Endometrial microvascular endothelial cells (primary cell): ENCODE data around the gene TOR1AIP2. TPM values are rescaled to one million over a fixed set of nuclear protein-coding genes. Genes with fewer than 3 reads are reported as not detected.
"Not testable (repeated sequence)": the region's sequence is repeated elsewhere in the genome, so short reads cannot be mapped to it uniquely, and the experiment has no call there.

Experiments
- in situ Hi-C: cut with HindIII; loops from 2 replicates; pipeline ENCODE4 v1.10.0; 2017; ENCODE audit warnings: low sequenced_read_pairs, low pct_unique_long_range_greater_than_20kb; ENCODE audit errors: inconsistent ontology term
- total RNA-seq: library from RNA; depleted of rRNA; stranded (reverse); fragments of >200 nt; gene quantifications from one replicate; pipeline ENCODE4 v1.2.3, GENCODE V29; 2015; ENCODE audit errors: inconsistent ontology term

Gene TOR1AIP2
- total RNA-seq, 1 donor from 2014 or later = 104 TPM

DNA sequence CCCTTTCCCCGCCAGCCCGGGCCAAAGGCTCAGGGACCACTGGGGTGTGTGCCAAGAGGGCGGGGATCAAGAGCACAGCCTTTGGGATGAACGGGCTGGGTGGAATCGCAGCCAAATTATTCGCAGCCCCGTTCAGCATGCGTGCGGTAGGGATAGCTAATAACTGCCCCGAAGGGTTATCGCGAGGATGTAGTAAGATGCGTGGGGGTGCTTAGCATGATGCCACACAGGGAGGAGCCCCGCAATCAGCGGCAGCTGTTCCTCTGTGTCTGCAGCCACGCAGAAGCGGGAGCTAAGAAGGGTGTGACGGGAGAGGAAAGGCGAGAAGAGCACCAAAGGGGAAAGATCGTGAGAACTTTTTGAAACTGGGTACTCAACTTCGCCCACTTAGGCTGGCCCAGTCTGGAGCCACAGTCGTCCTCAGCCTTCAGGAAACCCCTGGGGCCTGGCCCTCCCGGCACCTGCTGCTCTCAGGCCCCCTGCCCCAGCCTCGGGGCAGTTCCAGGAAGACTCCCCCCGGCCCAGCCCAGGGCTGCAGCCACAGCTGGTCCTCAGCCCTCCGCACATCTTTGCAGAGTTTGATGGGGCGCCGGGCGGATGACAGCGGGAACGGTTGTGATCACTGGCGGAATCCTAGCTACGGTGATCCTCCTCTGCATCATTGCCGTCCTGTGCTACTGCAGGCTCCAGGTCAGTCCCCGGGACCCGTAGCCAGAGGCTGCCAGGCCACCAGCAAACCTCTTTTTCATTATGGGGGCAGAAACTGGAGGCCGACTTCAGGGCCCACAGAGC, 64.9 kb downstream of the TOR1AIP2 start:
- in situ Hi-C loops = loop anchor here (10.0 kb wide), 1 partner anchor 108 kb away; no protein-coding TSS in a partner anchor

DNA sequence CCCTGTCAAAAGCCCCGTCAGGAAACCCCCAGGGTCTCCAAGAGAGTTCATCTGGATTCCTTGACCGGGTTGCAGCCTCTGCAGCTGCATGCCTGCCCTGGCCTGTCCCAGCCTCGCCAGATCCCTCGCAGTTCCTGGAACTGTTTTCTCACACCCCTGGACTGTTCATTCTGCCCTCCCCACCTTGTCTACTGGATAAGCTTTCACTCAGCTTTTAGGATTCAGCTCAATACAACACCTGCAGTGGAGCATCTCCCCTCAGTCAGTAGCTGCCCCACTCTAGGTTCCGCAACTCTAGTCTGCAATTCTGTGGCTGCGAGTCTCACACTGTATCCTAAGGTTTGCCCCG, 67.3 kb downstream of the TOR1AIP2 start:
- in situ Hi-C loops = loop anchor here (10.0 kb wide), 1 partner anchor 106 kb away; no protein-coding TSS in a partner anchor

DNA sequence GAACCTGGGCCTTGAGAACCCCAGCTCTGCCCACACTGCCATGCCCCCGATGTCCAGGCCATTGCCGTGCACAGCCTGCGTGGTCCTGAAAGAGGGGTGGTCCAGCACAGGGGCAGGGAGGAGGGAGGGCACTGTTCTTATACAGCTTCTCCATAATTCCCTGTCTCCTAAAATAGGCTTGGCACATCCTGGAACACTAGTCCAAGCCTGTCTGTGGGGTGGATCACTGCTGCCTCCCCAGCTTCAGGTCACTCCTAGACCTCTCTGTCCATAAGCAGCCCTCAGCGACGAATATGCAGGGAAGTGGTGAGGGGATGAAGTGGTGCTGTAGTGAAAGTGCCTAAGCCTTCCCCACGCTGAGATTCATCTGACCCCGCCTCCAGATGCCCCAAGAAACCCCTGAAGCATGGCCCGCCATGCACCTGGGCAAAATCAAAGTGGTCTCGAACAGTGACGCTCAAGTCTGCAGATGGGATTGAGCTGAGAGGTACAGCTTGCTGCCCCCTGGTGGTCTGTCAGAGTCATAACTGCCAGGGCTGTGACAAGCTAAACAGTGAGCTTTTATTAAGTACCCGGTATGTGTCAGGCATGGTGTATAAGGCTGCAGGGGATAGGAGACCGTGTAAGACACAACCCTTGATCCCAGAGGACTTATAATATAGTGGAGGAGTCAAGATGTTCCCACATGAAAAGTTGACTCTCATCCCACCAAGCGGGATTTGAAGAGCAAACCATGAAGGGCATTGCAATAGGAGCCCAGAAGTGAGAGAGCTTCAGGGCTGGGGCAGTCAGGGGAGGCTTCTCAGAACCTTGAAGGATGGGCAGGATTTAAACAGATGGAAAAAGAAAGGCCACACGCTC, 67.9 kb downstream of the TOR1AIP2 start:
- in situ Hi-C loops = loop anchor here (10.0 kb wide), 1 partner anchor 105 kb away; no protein-coding TSS in a partner anchor

DNA sequence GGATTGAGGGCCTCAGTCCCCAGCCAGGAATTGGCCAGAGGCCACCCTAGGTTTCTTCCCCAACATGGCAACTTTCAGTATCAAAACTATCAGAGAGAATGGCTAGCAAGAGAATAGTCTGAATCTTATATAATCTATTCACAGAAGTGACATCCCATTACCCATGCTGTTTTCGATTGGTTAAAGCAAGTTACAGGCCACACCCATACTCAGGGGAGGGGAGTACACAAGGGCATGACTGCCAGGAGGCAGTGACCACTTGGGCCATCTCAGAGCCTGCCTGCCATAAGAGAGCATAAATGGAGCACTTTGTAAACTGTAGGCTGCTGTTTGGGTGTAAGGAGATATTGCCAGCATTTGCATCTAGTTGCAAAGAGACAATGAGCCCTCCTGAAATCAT, 69.1 kb downstream of the TOR1AIP2 start:
- in situ Hi-C loops = no loop called here

GRCh38 chr1:179807691-179808485, 69.7 kb downstream of the TOR1AIP2 start:
- in situ Hi-C loops = no loop called here

- in situ Hi-C loops = no loop called here
These were observed 70.3 kb downstream of the TOR1AIP2 start for GRCh38 chr1:179807291-179807690.

DNA sequence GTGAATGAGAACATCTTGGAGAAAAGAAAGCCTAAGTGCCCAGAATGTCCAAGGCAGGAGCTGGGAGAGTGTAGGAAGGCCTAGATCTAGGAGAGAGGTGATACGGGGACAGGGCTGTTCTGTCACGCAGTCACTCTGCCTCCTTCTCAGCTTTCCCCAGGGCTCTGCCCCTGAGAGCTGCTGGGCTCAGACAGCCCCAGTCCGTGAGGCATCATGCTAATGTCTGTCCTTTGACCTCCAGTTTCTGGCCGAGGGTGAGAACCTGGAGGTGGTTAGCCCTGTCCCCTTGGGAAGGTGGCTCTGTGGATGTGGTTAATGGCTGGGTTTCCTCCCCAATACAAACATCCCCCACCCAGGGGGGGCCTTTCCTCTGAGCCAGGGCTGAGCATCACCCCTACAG, 71.3 kb downstream of the TOR1AIP2 start:
- in situ Hi-C loops = no loop called here

DNA sequence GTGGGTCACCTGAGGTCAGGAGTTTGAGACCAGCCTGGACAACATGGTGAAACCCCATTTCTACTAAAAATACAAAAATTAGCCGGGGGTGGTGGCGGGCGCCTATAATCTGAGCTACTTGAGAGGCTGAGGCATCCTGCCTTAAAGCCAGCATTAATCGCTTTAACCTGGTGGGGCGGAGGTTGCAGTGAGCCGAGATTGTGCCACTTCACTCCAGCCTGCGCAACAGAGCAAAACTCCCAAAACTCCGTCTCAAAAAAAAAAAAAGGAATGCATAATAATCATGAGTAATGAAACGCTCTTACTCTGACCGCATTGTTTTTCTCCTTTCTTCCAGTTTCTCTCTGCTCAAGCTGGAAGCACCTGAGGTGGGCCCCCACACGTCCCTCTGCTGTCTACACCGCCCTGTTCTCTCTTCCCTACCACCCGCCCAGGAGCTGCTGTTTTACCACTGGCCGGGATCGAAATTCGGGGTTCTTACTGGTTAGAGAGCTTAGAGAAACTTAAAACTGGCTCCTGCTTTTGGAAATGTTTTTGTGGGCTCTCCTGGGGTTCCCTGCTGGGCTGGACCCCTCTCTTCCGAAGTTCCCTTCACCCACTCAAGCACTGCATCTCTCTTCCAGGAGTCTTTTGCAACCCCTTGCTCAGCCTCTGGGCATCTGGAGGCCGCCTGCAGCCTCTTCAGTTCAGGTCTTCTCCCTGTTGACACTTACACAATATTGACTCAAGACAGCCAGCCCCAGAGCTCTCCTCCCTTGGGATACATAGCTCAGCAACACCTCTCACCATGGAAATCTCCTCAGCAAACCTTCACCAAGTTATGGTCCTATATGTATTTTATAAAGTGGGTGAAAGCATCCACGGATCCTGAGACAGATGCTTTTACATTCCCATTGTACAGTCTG, 72.1 kb downstream of the TOR1AIP2 start:
- in situ Hi-C loops = no loop called here

DNA sequence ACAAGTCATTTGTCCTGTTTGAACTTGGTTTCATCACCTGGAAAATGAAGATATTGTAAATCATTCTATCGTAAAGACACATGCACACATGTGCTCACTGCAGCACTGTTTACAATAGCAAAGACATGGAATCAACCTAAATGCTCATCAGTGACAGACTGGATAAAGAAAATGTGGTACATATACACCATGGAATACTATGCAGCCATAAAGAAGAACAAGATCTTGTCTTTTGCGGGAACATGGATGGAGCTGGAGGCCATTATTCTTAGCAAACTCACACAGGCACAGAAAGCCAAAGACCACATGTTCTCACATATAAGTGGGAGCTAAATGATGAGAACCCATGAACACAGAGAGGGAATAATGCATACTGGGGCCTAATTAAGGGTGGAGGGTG, 73.2 kb downstream of the TOR1AIP2 start:
- in situ Hi-C loops = not testable (repeated sequence)

- in situ Hi-C loops = no loop called here
These were observed 73.7 kb downstream of the TOR1AIP2 start for GRCh38 chr1:179803918-179804317.

GRCh38 chr1:179803104-179803503, 74.5 kb downstream of the TOR1AIP2 start:
- in situ Hi-C loops = no loop called here

GRCh38 chr1:179800481-179800880, 77.1 kb downstream of the TOR1AIP2 start:
- in situ Hi-C loops = no loop called here

DNA sequence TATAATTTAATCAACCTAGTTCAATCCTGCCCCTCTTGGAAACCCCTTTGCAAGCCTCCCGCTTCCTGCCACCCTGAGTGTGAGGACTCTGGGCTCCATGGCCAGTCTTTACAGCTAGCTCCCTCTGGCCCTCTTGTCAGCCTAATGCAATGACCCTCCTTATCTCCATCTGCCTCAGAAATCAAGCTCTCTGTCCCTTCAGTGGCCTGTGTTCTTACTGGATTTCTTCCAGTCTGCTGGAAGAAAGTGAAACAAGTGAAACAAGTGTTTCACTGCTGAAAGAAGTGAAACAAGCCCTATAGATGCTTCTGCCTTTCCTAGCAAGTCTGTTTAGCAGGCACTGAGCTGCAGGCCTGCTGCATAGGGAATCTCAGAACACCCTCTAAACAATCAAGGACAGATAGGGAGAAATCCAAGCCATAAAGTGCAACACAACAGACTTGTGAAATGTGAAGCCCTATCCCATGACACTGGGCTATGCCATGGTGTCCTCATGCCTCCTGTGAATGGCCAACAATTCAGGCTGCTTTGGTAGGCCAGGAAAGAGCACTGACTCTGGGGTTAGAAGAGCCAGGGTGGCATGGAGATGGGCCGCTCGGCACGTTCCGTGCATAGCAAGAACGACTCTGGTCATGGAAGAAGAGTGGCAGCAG, 78.6 kb downstream of the TOR1AIP2 start:
- in situ Hi-C loops = no loop called here

DNA sequence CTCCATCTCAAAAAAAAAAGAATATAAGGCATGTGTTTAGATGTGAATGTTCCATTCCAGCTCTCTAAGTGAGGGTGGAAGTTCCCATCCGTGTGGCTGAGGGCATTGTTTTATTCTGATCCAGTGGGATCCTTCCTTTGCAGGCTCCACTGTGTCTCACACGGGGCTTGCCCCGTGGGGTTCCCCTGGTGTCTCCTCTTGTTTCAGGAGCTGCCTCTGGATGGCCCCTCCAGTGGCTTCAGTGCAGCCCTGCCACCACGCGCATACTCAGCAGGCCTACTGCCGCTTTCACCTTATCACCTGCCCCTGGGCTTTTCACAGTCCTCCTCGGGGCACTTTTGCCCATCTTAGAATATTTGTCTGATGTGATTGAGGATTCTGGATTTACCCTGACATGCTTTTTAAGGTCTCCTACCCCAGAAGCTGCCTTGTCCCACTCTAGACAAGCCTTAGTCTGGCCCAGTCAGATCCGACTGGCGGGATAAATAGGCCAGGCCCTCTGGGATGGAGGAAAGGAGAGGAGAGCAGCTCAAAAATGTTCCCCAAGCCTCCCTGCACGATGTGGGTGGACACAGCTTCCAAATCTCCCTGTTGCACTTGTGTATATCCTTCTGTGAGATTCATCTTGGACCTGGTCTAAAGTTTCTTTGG, 79.3 kb downstream of the TOR1AIP2 start:
- in situ Hi-C loops = no loop called here

DNA sequence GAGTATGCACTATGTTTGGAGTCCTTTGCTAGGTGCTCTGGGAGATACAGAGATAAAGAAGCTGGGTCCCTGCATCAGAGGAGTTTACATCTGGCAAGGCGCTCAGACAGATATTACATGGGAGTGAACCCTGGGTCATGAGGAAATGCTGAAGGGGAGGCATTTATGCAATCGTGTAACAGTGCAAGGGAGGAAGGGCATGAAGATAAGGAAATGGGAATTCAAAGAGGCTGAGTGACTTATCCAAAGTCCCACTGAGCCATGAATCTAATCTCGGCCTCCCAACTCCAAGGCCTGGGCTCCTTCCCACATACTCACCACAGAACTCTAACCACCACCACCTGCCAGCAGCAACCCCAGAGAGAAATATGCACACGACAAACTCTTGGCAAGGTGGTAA, 82.9 kb downstream of the TOR1AIP2 start:
- in situ Hi-C loops = no loop called here

GRCh38 chr1:179794146-179794545, 83.5 kb downstream of the TOR1AIP2 start:
- in situ Hi-C loops = no loop called here

GRCh38 chr1:179793281-179793680, 84.3 kb downstream of the TOR1AIP2 start:
- in situ Hi-C loops = no loop called here
